ENCODE results near the gene RBM20. TPM values are rescaled to one million over a fixed set of nuclear protein-coding genes. Genes with fewer than 3 reads are reported as not detected.
A peak's percentile ranks its signal among the peaks of the same experiment; 100 is the strongest.
"Not testable (repeated sequence)": the region's sequence is repeated elsewhere in the genome, so short reads cannot be mapped to it uniquely, and the experiment has no call there.

RBM20 gene
- total RNA-seq, 1 experiment from 2014 or later, result 0.06 TPM

GRCh38 chr10:110762849-110763211, 118.7 kb downstream of the RBM20 start:
- no peak for DNase-seq (ENCODE audit: low read depth)

- no peak for DNase-seq (ENCODE audit: low read depth)
Measured at GRCh38 chr10:110764378-110764777, 120.2 kb downstream of the RBM20 start.

- DNase-seq (ENCODE audit: low read depth), result no peak
Measured at GRCh38 chr10:110764793-110765512, 120.8 kb downstream of the RBM20 start.

GRCh38 chr10:110765513-110766319, 121.6 kb downstream of the RBM20 start:
- DNase-seq (ENCODE audit: low read depth), result no peak

- DNase-seq (ENCODE audit: low read depth), result not testable (repeated sequence)
Measured at GRCh38 chr10:110767601-110768000, 123.5 kb downstream of the RBM20 start.

GRCh38 chr10:110770243-110770642, 126.1 kb downstream of the RBM20 start:
- no peak for DNase-seq (ENCODE audit: low read depth)

GRCh38 chr10:110771486-110771885, 127.3 kb downstream of the RBM20 start:
- DNase-seq (ENCODE audit: low read depth), result no peak

- DNase-seq (ENCODE audit: low read depth), result no peak
Measured at GRCh38 chr10:110771991-110772390, 127.9 kb downstream of the RBM20 start.

GRCh38 chr10:110772454-110773025, 128.4 kb downstream of the RBM20 start:
- no peak for DNase-seq (ENCODE audit: low read depth)

GRCh38 chr10:110773693-110774068, 129.5 kb downstream of the RBM20 start:
- no peak for DNase-seq (ENCODE audit: low read depth)

GRCh38 chr10:110774069-110775019, 130.2 kb downstream of the RBM20 start:
- DNase-seq (ENCODE audit: low read depth), result peak; percentile 78

GRCh38 chr10:110775020-110775375, 130.9 kb downstream of the RBM20 start:
- DNase-seq (ENCODE audit: low read depth), result no peak

GRCh38 chr10:110775406-110775805, 131.3 kb downstream of the RBM20 start:
- DNase-seq (ENCODE audit: low read depth), result no peak

GRCh38 chr10:110777017-110777416, 132.9 kb downstream of the RBM20 start:
- no peak for DNase-seq (ENCODE audit: low read depth)

- no peak for DNase-seq (ENCODE audit: low read depth)
Measured at GRCh38 chr10:110777661-110778060, 133.5 kb downstream of the RBM20 start.

- no peak for DNase-seq (ENCODE audit: low read depth)
Measured at GRCh38 chr10:110778211-110778610, 134.1 kb downstream of the RBM20 start.

- no peak for DNase-seq (ENCODE audit: low read depth)
Measured at GRCh38 chr10:110779489-110779888, 135.4 kb downstream of the RBM20 start.

GRCh38 chr10:110780704-110781103, 136.6 kb downstream of the RBM20 start:
- no peak for DNase-seq (ENCODE audit: low read depth)

- no peak for DNase-seq (ENCODE audit: low read depth)
Measured at GRCh38 chr10:110781139-110781538, 137.0 kb downstream of the RBM20 start.

GRCh38 chr10:110782616-110783015, 138.5 kb downstream of the RBM20 start:
- no peak for DNase-seq (ENCODE audit: low read depth)

GRCh38 chr10:110783509-110784107, 139.5 kb downstream of the RBM20 start:
- DNase-seq (ENCODE audit: low read depth), result no peak
